Measurements from ENCODE around the gene ZDHHC17.

Gene ZDHHC17

GRCh38 chr12:76901628-76902380 is 137.9 kb downstream of the ZDHHC17 start:
- 93% methylated on average over 2 of the region's 4 CpGs for WGBS
- Histone ChIP-seq H3K79me1 (replicated peaks; ENCODE audit: low read length, poor library complexity, severe bottlenecking) (no peaks in the 10 kb centered on the region), H3K4me3 (ENCODE audit: insufficient read depth in 1 of 2, low read depth in 1 of 2, low read length in 2 of 2) (no peak overlapping the region), H2BK15ac (ENCODE audit: low read depth, poor library complexity, severe bottlenecking) (no peak overlapping the region), H2BK120ac (ENCODE audit: low read depth, low read length) (no peak overlapping the region), H3K27me3 (ENCODE audit: control insufficient read depth in 1 of 2, insufficient read depth in 1 of 2, low read length in 2 of 2) (no peaks in the 10 kb centered on the region), H4K91ac (ENCODE audit: low read length) (no peak overlapping the region), H2BK12ac (ENCODE audit: low read length in 2 of 2) (no peak overlapping the region), H2BK5ac (ENCODE audit: low read depth, low read length, poor library complexity, severe bottlenecking) (no peak overlapping the region), H3K4me1 (ENCODE audit: control insufficient read depth, insufficient read depth, low read depth, low read length) (no peaks in the 10 kb centered on the region), H4K8ac (ENCODE audit: low read length) (no peak overlapping the region), H2AFZ (ENCODE audit: low read depth, low read length) (no peak overlapping the region), H3K9me3 (ENCODE audit: control insufficient read depth, low read length) (no peaks in the 10 kb centered on the region), H3K4ac (ENCODE audit: low read depth in 1 of 2, low read length in 2 of 2) (no peak overlapping the region), H3K23ac (ENCODE audit: low read length in 2 of 2) (no peak overlapping the region), H3K18ac (ENCODE audit: low read depth in 1 of 2, low read length in 2 of 2) (no peak overlapping the region), H3K9ac (ENCODE audit: low read length) (no peak overlapping the region), H3K27ac (ENCODE audit: low read length, poor library complexity, severe bottlenecking) (no peak overlapping the region), H3K14ac (ENCODE audit: low read length in 2 of 2) (no peak overlapping the region), H3K4me2 (ENCODE audit: low read length, poor library complexity, severe bottlenecking) (no peak overlapping the region), H2AK5ac (ENCODE audit: low read length, severe bottlenecking) (no peak overlapping the region), H3K36me3 (ENCODE audit: control insufficient read depth in 1 of 2, insufficient read depth in 2 of 2, low read depth in 1 of 2, low read length in 2 of 2) (no peaks in the 10 kb centered on the region)
- no peak for DNase-seq
